Ishikawa (cell line): ENCODE results near the gene DOCK6.

Experiments
- CREB1 ChIP-seq: IDR thresholded peaks from 2 replicates; pipeline ENCODE4 v1.6.1; 2012; ENCODE audit warnings: low read depth
- EP300 ChIP-seq: IDR thresholded peaks from 2 replicates; pipeline ENCODE4 v1.6.1; 2012; ENCODE audit warnings: borderline replicate concordance
- FOXM1 ChIP-seq: IDR thresholded peaks from 2 replicates; pipeline ENCODE4 v1.6.1; 2012; ENCODE audit warnings: low read depth, borderline replicate concordance
- NFIC ChIP-seq: IDR thresholded peaks from 2 replicates; pipeline ENCODE4 v1.6.1; 2012
- RAD21 ChIP-seq: IDR thresholded peaks from 2 replicates; pipeline ENCODE4 v1.6.1; 2012; ENCODE audit warnings: low read depth
- TAF1 ChIP-seq: IDR thresholded peaks from 2 replicates; pipeline ENCODE4 v1.6.1; 2012; ENCODE audit warnings: low read depth, mild to moderate bottlenecking
- TCF12 ChIP-seq: IDR thresholded peaks from 2 replicates; pipeline ENCODE4 v1.6.1; 2012; ENCODE audit warnings: low read depth
- TEAD4 ChIP-seq: IDR thresholded peaks from 2 replicates; pipeline ENCODE4 v1.6.1; 2012
- YY1 ChIP-seq: IDR thresholded peaks from 2 replicates; pipeline ENCODE4 v1.6.1; 2012; ENCODE audit warnings: low read depth
- TF ChIP-seq, protein P1 (sequence below): IDR thresholded peaks from 2 replicates; pipeline ENCODE4 v1.6.1; 2012
- TF ChIP-seq, protein P2 (sequence below): IDR thresholded peaks from 2 replicates; pipeline ENCODE4 v1.6.1; 2012
- TF ChIP-seq, protein P3 (sequence below): IDR thresholded peaks from 2 replicates; pipeline ENCODE4 v1.6.1; 2012; ENCODE audit warnings: low read depth, mild to moderate bottlenecking

DNA sequence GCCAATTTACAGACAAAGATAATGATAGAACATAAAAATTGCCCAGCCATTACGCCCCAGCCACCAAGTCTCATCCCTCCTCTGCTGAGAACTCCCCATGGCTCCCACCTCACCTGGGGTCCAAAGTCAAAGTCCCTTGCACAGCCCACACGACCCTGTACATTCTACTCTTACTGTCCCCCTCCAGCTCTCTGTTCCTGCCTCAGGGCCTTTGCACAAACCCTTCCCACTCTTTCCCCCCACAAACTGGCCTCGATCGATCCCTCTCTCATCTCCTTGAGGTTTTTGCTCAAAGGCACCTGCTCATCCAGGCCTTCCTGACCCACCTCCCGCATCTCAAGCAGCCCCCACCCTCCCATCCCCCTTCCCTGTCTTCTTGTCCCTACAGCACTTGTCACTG lies 1.3 kb downstream of the DOCK6 start:
- TF ChIP-seq CREB1 (no peak), YY1 (no peak), RAD21 (no peak), EP300 (no peak), FOXM1 (no peak), TCF12 (no peak), TEAD4 (no peak), NFIC (no peak), TAF1 (no peak)
- TF ChIP-seq, protein P1, sequence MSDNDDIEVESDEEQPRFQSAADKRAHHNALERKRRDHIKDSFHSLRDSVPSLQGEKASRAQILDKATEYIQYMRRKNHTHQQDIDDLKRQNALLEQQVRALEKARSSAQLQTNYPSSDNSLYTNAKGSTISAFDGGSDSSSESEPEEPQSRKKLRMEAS = no peak
- TF ChIP-seq, protein P2, sequence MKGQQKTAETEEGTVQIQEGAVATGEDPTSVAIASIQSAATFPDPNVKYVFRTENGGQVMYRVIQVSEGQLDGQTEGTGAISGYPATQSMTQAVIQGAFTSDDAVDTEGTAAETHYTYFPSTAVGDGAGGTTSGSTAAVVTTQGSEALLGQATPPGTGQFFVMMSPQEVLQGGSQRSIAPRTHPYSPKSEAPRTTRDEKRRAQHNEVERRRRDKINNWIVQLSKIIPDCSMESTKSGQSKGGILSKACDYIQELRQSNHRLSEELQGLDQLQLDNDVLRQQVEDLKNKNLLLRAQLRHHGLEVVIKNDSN = no peak
- TF ChIP-seq, protein P3, sequence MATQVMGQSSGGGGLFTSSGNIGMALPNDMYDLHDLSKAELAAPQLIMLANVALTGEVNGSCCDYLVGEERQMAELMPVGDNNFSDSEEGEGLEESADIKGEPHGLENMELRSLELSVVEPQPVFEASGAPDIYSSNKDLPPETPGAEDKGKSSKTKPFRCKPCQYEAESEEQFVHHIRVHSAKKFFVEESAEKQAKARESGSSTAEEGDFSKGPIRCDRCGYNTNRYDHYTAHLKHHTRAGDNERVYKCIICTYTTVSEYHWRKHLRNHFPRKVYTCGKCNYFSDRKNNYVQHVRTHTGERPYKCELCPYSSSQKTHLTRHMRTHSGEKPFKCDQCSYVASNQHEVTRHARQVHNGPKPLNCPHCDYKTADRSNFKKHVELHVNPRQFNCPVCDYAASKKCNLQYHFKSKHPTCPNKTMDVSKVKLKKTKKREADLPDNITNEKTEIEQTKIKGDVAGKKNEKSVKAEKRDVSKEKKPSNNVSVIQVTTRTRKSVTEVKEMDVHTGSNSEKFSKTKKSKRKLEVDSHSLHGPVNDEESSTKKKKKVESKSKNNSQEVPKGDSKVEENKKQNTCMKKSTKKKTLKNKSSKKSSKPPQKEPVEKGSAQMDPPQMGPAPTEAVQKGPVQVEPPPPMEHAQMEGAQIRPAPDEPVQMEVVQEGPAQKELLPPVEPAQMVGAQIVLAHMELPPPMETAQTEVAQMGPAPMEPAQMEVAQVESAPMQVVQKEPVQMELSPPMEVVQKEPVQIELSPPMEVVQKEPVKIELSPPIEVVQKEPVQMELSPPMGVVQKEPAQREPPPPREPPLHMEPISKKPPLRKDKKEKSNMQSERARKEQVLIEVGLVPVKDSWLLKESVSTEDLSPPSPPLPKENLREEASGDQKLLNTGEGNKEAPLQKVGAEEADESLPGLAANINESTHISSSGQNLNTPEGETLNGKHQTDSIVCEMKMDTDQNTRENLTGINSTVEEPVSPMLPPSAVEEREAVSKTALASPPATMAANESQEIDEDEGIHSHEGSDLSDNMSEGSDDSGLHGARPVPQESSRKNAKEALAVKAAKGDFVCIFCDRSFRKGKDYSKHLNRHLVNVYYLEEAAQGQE = no peak
